Heart right ventricle (tissue), 16 donors: ENCODE results near the gene ENOX1. TPM values are rescaled to one million over a fixed set of nuclear protein-coding genes. Genes with fewer than 3 reads are reported as not detected.

Experiments used
- ATAC-seq, 8 donors: fragments of 200-7000 bp; cut with Tn5 transposase; one replicate each; pipeline ENCODE4 v1.9.1; 2020; ENCODE audit warnings: mild to moderate bottlenecking in 8 of 8, moderate library complexity in 8 of 8, moderate number of reproducible peaks in 1 of 8
- DNase-seq, 2 donors: peaks; one replicate each; pipeline ENCODE4 v3.0.0-alpha.2; 2020
- H3K27ac ChIP-seq, 10 donors: fragments of 200-600 bp; sonication (generic) in 2 of 10; one replicate each; pipeline versions ENCODE4 v1.5.0 to v1.8.0; 2020 to 2022; ENCODE audit warnings: mild to moderate bottlenecking in 3 of 10
- H3K27me3 ChIP-seq, 7 donors: fragments of 200-600 bp; one replicate each; pipeline ENCODE4 v1.8.0; 2021 to 2022; ENCODE audit warnings: mild to moderate bottlenecking in 2 of 7
- H3K36me3 ChIP-seq, 9 donors: fragments of 200-600 bp; sonication (generic) in 1 of 9; one replicate each; pipeline versions ENCODE4 v1.5.0 to v1.8.0; 2020 to 2022; ENCODE audit warnings: mild to moderate bottlenecking in 2 of 9
- H3K4me1 ChIP-seq, 9 donors: fragments of 200-600 bp; sonication (generic) in 1 of 9; one replicate each; pipeline versions ENCODE4 v1.5.0 to v1.8.0; 2020 to 2022; ENCODE audit warnings: mild to moderate bottlenecking in 4 of 9
- H3K4me3 ChIP-seq, 10 donors: fragments of 200-600 bp; sonication (generic) in 2 of 10; one replicate each; pipeline versions ENCODE4 v1.5.0 to v1.8.0; 2020 to 2022; ENCODE audit warnings: mild to moderate bottlenecking in 7 of 10, moderate library complexity in 2 of 10
- H3K9me3 ChIP-seq, 11 donors: fragments of 200-600 bp in 10 of 11; sonication (generic) in 2 of 11; one replicate each; pipeline versions ENCODE4 v1.5.0 to v1.8.0; 2013 to 2022; ENCODE audit warnings: mild to moderate bottlenecking in 2 of 11, control low read depth in 1 of 11, moderate library complexity in 1 of 11
- CTCF ChIP-seq, 9 donors: fragments of 200-600 bp; sonication (generic) in 2 of 9; IDR thresholded peaks; one replicate each; pipeline versions ENCODE4 v1.5.0 to v1.8.0; 2021 to 2022; ENCODE audit warnings: antibody characterized with exemption in 9 of 9, mild to moderate bottlenecking in 5 of 9, moderate library complexity in 1 of 9
- WGBS, 2 donors: extraction: QIAGEN DNeasy Blood & Tissue Kit; methylation state at CpG; one replicate each; pipeline ENCODE4 v1.1.7; 2013; ENCODE audit warnings: inconsistent platforms in 1 of 2; 5-methylcytosine and 5-hydroxymethylcytosine counted together
- intact Hi-C, 10 donors: fragments of 100-400 bp; cut with DNase I; formaldehyde crosslinking; loops; one replicate each; pipeline versions ENCODE4 v1.11.1 to v1.14.2; 2022
- polyA plus RNA-seq, 2 donors: library from polyadenylated mRNA; stranded (reverse); fragments of 200-250 nt; gene quantifications; one replicate each; pipeline ENCODE4 v1.2.3, GENCODE V29; 2013
- total RNA-seq, 10 donors: library from RNA; stranded (reverse); fragmentation: NEBNext Ultra II Directional in 3 of 10; extraction: Animal tissue kit (Norgen Biotek cat#: 25700) in 3 of 10; gene quantifications; one replicate each; pipeline versions ENCODE4 v1.2.1 to v1.2.4, GENCODE V29; 2021 to 2023
- donor health status: Arrhythmogenic right ventricular cardiomyopathy.
- donor health status: ischemic (EF 13 %, LVEDD 7.1; RV severe dilation, severe dysfunction).
- donor health status: healthy with polysubstance abuse.
- donor health status: DM: no; HTN: yes; CAD: no.
- donor health status: DM: no; HTN: no; CAD: no.
- donor health status: ischemic (EF 25% LVEDD 6.9; RV normal size, moderate dysfunction).
- donor health status: ischemic (EF 25% LVEDD 5.7; RV mildly dilated, moderate dysfunction).
- donor health status: healthy.
- donor health status: DM: yes; HTN: yes; CAD: no.
- donor health status: Ischemic cardiomyopathy.
- donor health status: ischemic (EF 35%, LVEDD 5.7; RV mildly dilated, moderate dysfunction).
- donor health status: nonischemic (EF 11% LVEDD 7.7; RV severe dilation, severe dysfunction).
- donor health status: DM: yes; HTN: yes; CAD: no.
- donor health status: PGD.
- donor health status: ischemic (EF 29% LVEDD 5.4; RV normal size, mild dysfunction).
- donor health status: nonischemic (EF 23%, LVEDD 6.1; RV moderate dilation, normal function).

The ENOX1 gene
- total and polyA plus RNA-seq, 12 donors, result 2.0 to 10.4 (median 7.1) TPM

DNA sequence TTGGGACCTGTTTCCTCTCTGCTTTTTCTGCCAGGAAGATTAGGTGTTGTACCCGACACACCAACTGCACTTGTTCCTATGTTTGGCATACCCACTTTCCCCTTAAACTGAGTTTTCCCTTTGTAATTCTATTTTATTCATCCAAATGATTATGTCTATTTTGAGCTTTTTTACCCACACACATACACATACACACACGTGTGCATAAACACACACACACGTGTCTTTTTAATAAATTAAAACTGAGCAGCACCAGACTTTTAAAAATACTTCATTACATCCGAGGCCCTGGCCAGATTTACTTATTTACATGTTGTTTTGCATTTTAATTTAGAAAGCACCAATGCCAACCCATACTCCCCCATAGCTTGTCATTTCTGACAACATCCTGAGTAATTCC lies 413.4 kb downstream of the ENOX1 start:
- Histone ChIP-seq H3K4me3 (no peak overlapping the region), H3K27ac (peak overlapping the region in 1 of 10 donors; percentile 8), H3K4me1 (peaks cover 0 to 56% (median 19%) of the 10 kb centered on the region in 9 donors), H3K27me3 (peaks cover 0 to 34% (median 0%) of the 10 kb centered on the region in 7 donors), H3K9me3 (no peaks in the 10 kb centered on the region), H3K36me3 (no peaks in the 10 kb centered on the region)
- DNase-seq, result no peak
- WGBS, 2 donors, result 49 to 54% methylated on average over 4 of the region's 4 CpGs
- no peak for ATAC-seq
- intact Hi-C loops, result loop anchor here in 1 of 10 donors (5.0 kb wide), 1 partner anchor 51 kb away; no protein-coding TSS in a partner anchor
- no peak for TF ChIP-seq CTCF (IDR thresholded peaks at IDR 0.05)

DNA sequence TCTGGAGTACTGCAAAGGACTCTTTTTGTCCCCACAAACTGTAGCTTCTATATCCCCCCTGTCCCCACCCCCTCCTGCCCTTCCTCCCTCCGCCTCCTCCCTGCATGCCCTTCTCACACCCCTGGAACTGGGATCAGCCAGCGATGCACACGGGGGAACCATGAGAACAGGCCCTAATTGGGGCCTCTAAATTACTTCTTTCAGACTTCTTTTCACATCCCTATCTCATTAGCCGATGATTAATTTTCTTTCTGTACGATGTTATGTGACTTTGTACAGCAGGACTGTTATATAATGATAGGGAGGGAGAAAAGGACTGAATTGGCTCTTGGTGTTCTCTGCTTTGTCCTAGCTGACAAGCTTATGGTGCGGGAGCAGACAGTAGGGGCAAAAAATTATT lies 415.9 kb downstream of the ENOX1 start:
- Histone ChIP-seq H3K27me3 (peaks cover 0 to 23% (median 0%) of the 10 kb centered on the region in 7 donors), H3K36me3 (no peaks in the 10 kb centered on the region), H3K4me3 (no peak overlapping the region), H3K9me3 (no peaks in the 10 kb centered on the region), H3K4me1 (peaks cover 0 to 43% (median 26%) of the 10 kb centered on the region in 9 donors), H3K27ac (no peak overlapping the region)
- intact Hi-C loops, result loop anchor here in 1 of 10 donors (5.0 kb wide), 1 partner anchor 49 kb away; no protein-coding TSS in a partner anchor
- TF ChIP-seq CTCF (IDR thresholded peaks at IDR 0.05), result no peak
- WGBS, 2 donors, result 86 to 89% methylated on average over 6 of the region's 6 CpGs
- no peak for DNase-seq
- no peak for ATAC-seq

GRCh38 chr13:43369319-43369718 lies 417.5 kb downstream of the ENOX1 start:
- no peak for TF ChIP-seq CTCF (IDR thresholded peaks at IDR 0.05)
- DNase-seq (no peak), ATAC-seq (no peak)
- 69 to 83% methylated on average over 4 of the region's 4 CpGs for WGBS, 2 donors
- H3K4me1 ChIP-seq, result peaks cover 0 to 51% (median 35%) of the 10 kb centered on the region in 9 donors
- H3K9me3 ChIP-seq, result no peaks in the 10 kb centered on the region
- no peaks in the 10 kb centered on the region for H3K36me3 ChIP-seq
- H3K4me3 ChIP-seq, result no peak overlapping the region
- intact Hi-C loops, result no loop called here
- peaks cover 0 to 16% (median 0%) of the 10 kb centered on the region in 7 donors for H3K27me3 ChIP-seq
- H3K27ac ChIP-seq, result no peak overlapping the region

- TF ChIP-seq CTCF (IDR thresholded peaks at IDR 0.05), result no peak
- H3K27ac ChIP-seq, result peak overlapping the region in 4 of 10 donors; percentile 1 to 48 (median 22)
- 17 to 20% methylated on average over 3 of the region's 3 CpGs for WGBS, 2 donors
- H3K4me3 ChIP-seq, result peak overlapping the region in 3 of 10 donors; percentile 4 to 24 (median 22)
- peaks cover 0 to 53% (median 32%) of the 10 kb centered on the region in 9 donors for H3K4me1 ChIP-seq
- no peaks in the 10 kb centered on the region for H3K9me3 ChIP-seq
- ATAC-seq, result no peak
- intact Hi-C loops, result no loop called here
- H3K36me3 ChIP-seq, result no peaks in the 10 kb centered on the region
- peaks cover 0 to 8% (median 0%) of the 10 kb centered on the region in 7 donors for H3K27me3 ChIP-seq
- no peak for DNase-seq
Measured at GRCh38 chr13:43368003-43368402, 418.8 kb downstream of the ENOX1 start.
